Esophagus muscularis mucosa (tissue), 4 donors: ENCODE data around the gene EDA.

ENCODE experiments used
- EP300 ChIP-seq: sonication (generic); formaldehyde crosslinking; IDR thresholded peaks from one replicate; pipeline ENCODE4 v1.6.1; 2017; ENCODE audit warnings: antibody characterized with exemption
- POLR2A ChIP-seq: fragments of 450-650 bp; IDR thresholded peaks from one replicate; pipeline ENCODE4 v1.6.1; 2017; ENCODE audit warnings: antibody characterized with exemption, moderate library complexity, mild to moderate bottlenecking, low read depth
- POLR2AphosphoS5 ChIP-seq, 2 donors: sonication (generic); formaldehyde crosslinking; IDR thresholded peaks; one replicate each; pipeline ENCODE4 v1.6.1; 2017; ENCODE audit warnings: antibody characterized with exemption in 2 of 2
- TF ChIP-seq, protein P1 (sequence below), 3 experiments: fragments of 200-600 bp in 2 of 3; fragments of 450-650 bp in 1 of 3; sonication (generic) in 2 of 3; IDR thresholded peaks; one replicate each; pipeline ENCODE4 v1.5.1; 2017 to 2019; ENCODE audit warnings: antibody characterized with exemption in 3 of 3, mild to moderate bottlenecking in 2 of 3, moderate library complexity in 1 of 3

DNA sequence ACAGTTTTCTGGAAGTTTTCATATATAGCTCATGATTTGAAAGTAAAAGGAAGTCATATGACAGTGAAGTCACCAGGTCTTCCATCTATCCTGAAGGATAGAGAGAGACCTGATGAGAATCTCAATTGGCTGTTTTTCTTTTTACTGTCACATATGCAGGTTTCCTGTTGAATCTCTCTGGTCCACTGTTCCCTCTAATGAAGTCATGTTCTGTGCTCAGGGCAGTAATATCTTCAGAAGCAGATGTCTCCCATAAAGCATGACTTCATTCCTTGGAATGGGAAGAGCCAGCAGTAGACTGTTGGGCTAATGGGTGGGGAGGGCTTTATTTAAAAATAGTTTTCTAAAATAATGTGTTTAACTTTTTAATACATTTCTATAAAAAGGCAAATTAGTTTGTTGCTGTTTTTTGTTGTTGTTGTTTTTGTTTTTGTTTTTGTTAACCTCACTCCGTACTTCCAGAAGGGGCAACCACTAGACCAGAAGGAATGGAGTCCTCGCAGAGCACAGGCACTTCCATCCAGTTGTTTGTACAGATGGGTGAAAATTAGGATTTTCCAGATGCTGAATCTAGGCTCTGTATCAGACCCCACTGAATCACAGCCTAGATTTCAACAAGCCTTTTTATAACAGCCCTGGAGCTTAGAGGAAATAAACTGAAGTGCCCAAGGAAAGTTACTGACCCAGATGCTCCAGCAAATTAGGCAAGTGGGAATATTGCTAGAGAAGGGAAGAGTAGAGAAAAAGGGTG is 379.6 kb downstream of the EDA start:
- TF ChIP-seq, protein P1, sequence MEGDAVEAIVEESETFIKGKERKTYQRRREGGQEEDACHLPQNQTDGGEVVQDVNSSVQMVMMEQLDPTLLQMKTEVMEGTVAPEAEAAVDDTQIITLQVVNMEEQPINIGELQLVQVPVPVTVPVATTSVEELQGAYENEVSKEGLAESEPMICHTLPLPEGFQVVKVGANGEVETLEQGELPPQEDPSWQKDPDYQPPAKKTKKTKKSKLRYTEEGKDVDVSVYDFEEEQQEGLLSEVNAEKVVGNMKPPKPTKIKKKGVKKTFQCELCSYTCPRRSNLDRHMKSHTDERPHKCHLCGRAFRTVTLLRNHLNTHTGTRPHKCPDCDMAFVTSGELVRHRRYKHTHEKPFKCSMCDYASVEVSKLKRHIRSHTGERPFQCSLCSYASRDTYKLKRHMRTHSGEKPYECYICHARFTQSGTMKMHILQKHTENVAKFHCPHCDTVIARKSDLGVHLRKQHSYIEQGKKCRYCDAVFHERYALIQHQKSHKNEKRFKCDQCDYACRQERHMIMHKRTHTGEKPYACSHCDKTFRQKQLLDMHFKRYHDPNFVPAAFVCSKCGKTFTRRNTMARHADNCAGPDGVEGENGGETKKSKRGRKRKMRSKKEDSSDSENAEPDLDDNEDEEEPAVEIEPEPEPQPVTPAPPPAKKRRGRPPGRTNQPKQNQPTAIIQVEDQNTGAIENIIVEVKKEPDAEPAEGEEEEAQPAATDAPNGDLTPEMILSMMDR (IDR thresholded peaks at IDR 0.05), result no peak
- TF ChIP-seq POLR2A (no peak), POLR2AphosphoS5 (IDR thresholded peaks at IDR 0.05) (no peak), EP300 (no peak)
